ENCODE data around the gene TNNI2. TPM values are rescaled to one million over a fixed set of nuclear protein-coding genes. Genes with fewer than 3 reads are reported as not detected.

Gene TNNI2
- total and polyA plus RNA-seq, 2 donors (not counting 3 experiments of a cell fraction or from before 2014, with no cell fraction given), result not detected

- DNase-seq (ENCODE audit: low read depth, low spot score) (no peak), FAIRE-seq (no peak)
- TF ChIP-seq GATA2 (IDR thresholded peaks at IDR 0.05; ENCODE audit: insufficient read depth, insufficient read length, low read depth, low read length) (no peak), FOS (IDR thresholded peaks at IDR 0.05; ENCODE audit: borderline replicate concordance, insufficient read depth, low read length) (no peak), JUN (IDR thresholded peaks at IDR 0.05; ENCODE audit: borderline replicate concordance, insufficient read depth, insufficient read length, low read depth) (no peak), MYC (IDR thresholded peaks at IDR 0.05; ENCODE audit: low read depth, low read length) (no peak), POLR2AphosphoS5 (IDR thresholded peaks at IDR 0.05; ENCODE audit: insufficient read depth, low read depth, low read length) (no peak), MAX (IDR thresholded peaks at IDR 0.05; ENCODE audit: insufficient read depth, insufficient read length) (no peak), POLR2A (IDR thresholded peaks at IDR 0.05; ENCODE audit: low read depth, low read length) (no peak), EZH2 (IDR thresholded peaks at IDR 0.05; ENCODE audit: borderline replicate concordance, low read depth, low read length, severe bottlenecking) (no peak), CTCF (IDR thresholded peaks at IDR 0.05; ENCODE audit: extremely low read depth in 1 of 2, insufficient read depth in 1 of 2, low read depth in 1 of 2, low read length in 2 of 2) (no peak)
- H3K27ac ChIP-seq (ENCODE audit: insufficient read depth, low read depth, low read length), result no peak overlapping the region
- no peak overlapping the region for H3K9ac ChIP-seq (replicated peaks; ENCODE audit: extremely low read depth, insufficient read depth, low read length)
- CTCF ChIA-PET, result interaction anchor here (3.9 kb wide), 1 partner anchor 17 kb away, joined by 21 read pairs; no protein-coding TSS in a partner anchor
- no peaks in the 10 kb centered on the region for H3K9me3 ChIP-seq (replicated peaks; ENCODE audit: control insufficient read depth, insufficient read depth, low read length)
- H3K79me2 ChIP-seq (ENCODE audit: control insufficient read depth, insufficient read depth, low read length), result no peaks in the 10 kb centered on the region
- no peaks in the 10 kb centered on the region for H3K36me3 ChIP-seq (ENCODE audit: control insufficient read depth in 2 of 2, extremely low read depth in 1 of 2, insufficient read depth in 2 of 2, low read length in 2 of 2)
- no peaks in the 10 kb centered on the region for H3K27me3 ChIP-seq (ENCODE audit: control insufficient read depth in 2 of 2, insufficient read depth in 2 of 2, low read length in 2 of 2)
- POLR2A ChIA-PET, result no interaction called here
- H3K4me2 ChIP-seq (ENCODE audit: insufficient read depth, low read length), result no peak overlapping the region
- intact Hi-C loops (cut with micrococcal nuclease) (no loop called here), dilution Hi-C loops (cut with MboI; ENCODE audit: extremely low pct_ligation_motif_present, low sequenced_read_pairs) (no loop called here)
- H2AFZ ChIP-seq (ENCODE audit: low read depth, low read length), result no peak overlapping the region
- H3K4me1 ChIP-seq (ENCODE audit: control insufficient read depth, extremely low read depth, insufficient read depth, low read length), result peaks cover 12% of the 10 kb centered on the region
- no peaks in the 10 kb centered on the region for H4K20me1 ChIP-seq (replicated peaks; ENCODE audit: control insufficient read depth, extremely low read depth, insufficient read depth, low read length)
- H3K9me1 ChIP-seq (replicated peaks; ENCODE audit: control insufficient read depth, extremely low read depth, insufficient read depth, low read length), result no peaks in the 10 kb centered on the region
- BruUV-seq (replicated peaks), result no TSS peak
- no peak overlapping the region for H3K4me3 ChIP-seq (replicated peaks in 1 of 3; ENCODE audit: insufficient read depth in 1 of 3, low read depth in 1 of 3, low read length in 3 of 3)
Measured at GRCh38 chr11:1864831-1865665, 26.3 kb downstream of the TNNI2 start.
